NT2/D1 (cell line): ENCODE measurements around the gene GDF7.

ENCODE experiments used
- DNase-seq: peaks from one replicate; pipeline ENCODE4 v3.0.0-alpha.2; 2011; ENCODE audit warnings: low read depth, low spot score
- H3K27me3 ChIP-seq: 2 replicates; pipeline ENCODE4 v1.6.0; 2011; ENCODE audit warnings: mild to moderate bottlenecking; ENCODE audit not compliant: insufficient read length, insufficient read depth
- H3K36me3 ChIP-seq: 2 replicates; pipeline ENCODE4 v1.6.1; 2011; ENCODE audit warnings: mild to moderate bottlenecking, low read length, mixed read lengths; ENCODE audit not compliant: insufficient read depth, insufficient read length
- H3K4me1 ChIP-seq: 2 replicates; pipeline ENCODE4 v1.5.1; 2011; ENCODE audit not compliant: insufficient read depth, insufficient read length
- H3K4me3 ChIP-seq: 2 replicates; pipeline ENCODE4 v1.5.1; 2011; ENCODE audit warnings: low read depth; ENCODE audit not compliant: insufficient read length
- H3K9ac ChIP-seq: 2 replicates; pipeline ENCODE4 v1.6.0; 2011; ENCODE audit warnings: low read depth; ENCODE audit not compliant: insufficient read length
- H3K9me3 ChIP-seq: 2 replicates; pipeline ENCODE4 v1.5.1; 2011; ENCODE audit warnings: mild to moderate bottlenecking, low read length; ENCODE audit not compliant: insufficient read depth
- SUZ12 ChIP-seq: IDR thresholded peaks from 2 replicates; pipeline ENCODE4 v1.6.1; 2011; ENCODE audit not compliant: insufficient read length, insufficient read depth; ENCODE audit errors: extremely low read depth
- YY1 ChIP-seq: IDR thresholded peaks from 2 replicates; pipeline ENCODE4 v1.6.1; 2011; ENCODE audit not compliant: insufficient read length, insufficient read depth
- ZNF274 ChIP-seq: IDR thresholded peaks from 2 replicates; pipeline ENCODE4 v1.6.1; 2011; ENCODE audit warnings: mild to moderate bottlenecking, low read depth, low read length

Gene GDF7

GRCh38 chr2:20666304-20667150 lies at the start of gene GDF7:
TSS of gene GDF7 (plus strand) at chr2:20667144. CDS start at chr2:20667240, 96 bp downstream.
- TF ChIP-seq SUZ12 (no peak), YY1 (no peak), ZNF274 (no peak)
- no peak for DNase-seq
- peaks cover 71% of the 10 kb centered on the region for H3K27me3 ChIP-seq
- H3K36me3 ChIP-seq, result no peaks in the 10 kb centered on the region
- H3K9me3 ChIP-seq, result no peaks in the 10 kb centered on the region
- H3K4me3 ChIP-seq, result peak within 1 kb of the TSS; percentile 49
- H3K9ac ChIP-seq, result peak within 1 kb of the TSS; percentile 80
- peaks cover 16% of the 10 kb centered on the region for H3K4me1 ChIP-seq

GRCh38 chr2:20617892-20618467 lies 49.0 kb upstream of the GDF7 start:
- no peak for TF ChIP-seq ZNF274
- TF ChIP-seq SUZ12, result no peak
- no peak for TF ChIP-seq YY1
- no peaks in the 10 kb centered on the region for H3K9me3 ChIP-seq
- H3K9ac ChIP-seq, result no peak overlapping the region
- peaks cover 8% of the 10 kb centered on the region for H3K36me3 ChIP-seq
- peaks cover 13% of the 10 kb centered on the region for H3K4me1 ChIP-seq
- no peaks in the 10 kb centered on the region for H3K27me3 ChIP-seq
- no peak for DNase-seq
- no peak overlapping the region for H3K4me3 ChIP-seq

DNA sequence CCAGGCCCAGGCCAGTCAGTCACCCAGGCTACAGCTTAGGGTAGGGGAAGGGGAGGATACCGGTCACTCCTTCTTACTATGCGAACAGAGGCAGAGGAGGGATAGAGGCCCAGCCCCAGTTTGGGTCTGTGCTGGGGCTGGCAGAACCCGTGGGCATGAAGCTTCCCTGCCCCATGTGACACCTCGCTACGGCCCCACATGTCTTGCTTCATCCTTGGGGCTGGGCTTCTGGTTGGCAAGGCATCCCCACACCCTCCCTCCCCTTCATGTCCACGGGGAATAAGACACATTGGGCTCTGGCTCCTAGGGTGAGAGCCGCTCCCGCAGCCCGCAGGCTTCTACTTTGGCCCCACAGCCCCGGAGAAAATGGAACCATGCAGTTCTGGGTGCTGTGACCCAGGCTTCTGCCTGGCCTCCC lies 48.5 kb upstream of the GDF7 start:
- Histone ChIP-seq H3K36me3 (peaks cover 10% of the 10 kb centered on the region), H3K4me1 (peaks cover 13% of the 10 kb centered on the region), H3K4me3 (no peak overlapping the region), H3K27me3 (no peaks in the 10 kb centered on the region), H3K9me3 (no peaks in the 10 kb centered on the region), H3K9ac (no peak overlapping the region)
- DNase-seq, result no peak
- no peak for TF ChIP-seq ZNF274
- TF ChIP-seq YY1, result no peak
- TF ChIP-seq SUZ12, result no peak

- H3K9me3 ChIP-seq, result no peaks in the 10 kb centered on the region
- no peaks in the 10 kb centered on the region for H3K27me3 ChIP-seq
- peaks cover 13% of the 10 kb centered on the region for H3K4me1 ChIP-seq
- TF ChIP-seq ZNF274 (no peak), YY1 (no peak), SUZ12 (no peak)
- H3K36me3 ChIP-seq, result peaks cover 10% of the 10 kb centered on the region
- no peak for DNase-seq
- no peak overlapping the region for H3K9ac ChIP-seq
- no peak overlapping the region for H3K4me3 ChIP-seq
Observed at GRCh38 chr2:20618886-20619521, 47.9 kb upstream of the GDF7 start.

DNA sequence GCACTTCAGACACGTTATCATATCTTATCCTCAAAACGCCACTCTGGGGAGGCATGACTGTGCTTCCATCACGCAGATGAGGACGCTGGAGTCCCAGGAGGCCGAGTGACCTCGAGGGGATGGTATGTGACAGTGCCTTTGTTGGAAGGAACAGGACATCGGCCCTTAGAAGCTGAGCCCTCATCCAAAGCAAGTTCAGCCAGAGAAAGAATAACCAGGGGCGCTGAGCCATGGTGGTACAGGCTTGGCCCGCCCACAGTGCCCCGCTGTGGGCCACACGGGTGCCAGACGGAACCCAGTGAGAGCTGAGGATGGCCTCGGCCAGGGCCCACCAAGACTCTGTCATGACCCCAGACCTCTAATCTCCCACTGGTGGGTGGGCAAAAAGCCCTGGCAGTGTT lies 47.3 kb upstream of the GDF7 start:
- DNase-seq, result no peak
- H3K4me1 ChIP-seq, result peaks cover 13% of the 10 kb centered on the region
- peaks cover 16% of the 10 kb centered on the region for H3K36me3 ChIP-seq

DNA sequence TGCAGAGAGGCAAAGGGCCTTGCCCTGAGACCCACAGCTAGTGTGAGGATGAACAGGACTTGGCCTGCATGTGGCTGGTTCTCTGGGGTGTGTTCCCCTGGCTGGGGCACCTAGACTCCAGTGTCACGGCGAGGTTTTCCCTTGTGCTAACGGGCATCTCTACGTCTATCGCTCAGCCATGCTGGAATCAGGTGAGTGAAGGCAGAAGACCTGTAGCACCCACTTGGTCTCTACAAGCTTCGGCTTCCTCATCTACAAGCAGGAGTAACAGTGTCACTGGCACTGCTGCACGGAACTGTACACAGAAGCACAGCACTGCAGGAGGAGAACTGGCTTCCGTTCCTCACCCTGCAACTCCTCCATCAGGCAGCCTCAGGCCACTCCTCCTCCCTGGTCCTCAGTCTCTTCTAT lies 46.7 kb upstream of the GDF7 start:
- no peak for DNase-seq
- Histone ChIP-seq H3K27me3 (no peaks in the 10 kb centered on the region), H3K36me3 (peaks cover 16% of the 10 kb centered on the region), H3K9ac (no peak overlapping the region), H3K4me3 (no peak overlapping the region), H3K4me1 (peaks cover 8% of the 10 kb centered on the region), H3K9me3 (no peaks in the 10 kb centered on the region)
- TF ChIP-seq ZNF274 (no peak), YY1 (no peak), SUZ12 (no peak)

More for the DNA sequence above, 47.3 kb upstream of the GDF7 start:
- H3K27me3 ChIP-seq, result no peaks in the 10 kb centered on the region
- TF ChIP-seq SUZ12 (no peak), ZNF274 (no peak), YY1 (no peak)
- no peak overlapping the region for H3K9ac ChIP-seq
- H3K4me3 ChIP-seq, result no peak overlapping the region
- H3K9me3 ChIP-seq, result no peaks in the 10 kb centered on the region
